Fibroblast of the aortic adventitia (primary cell): ENCODE data around the gene ZNF592. TPM values are rescaled to one million over a fixed set of nuclear protein-coding genes. Genes with fewer than 3 reads are reported as not detected.

Experiments
- DNase-seq: peaks from one replicate; pipeline ENCODE4 v3.0.0-alpha.2; 2010; ENCODE audit warnings: low read depth
- H3K4me3 ChIP-seq: 2 replicates; pipeline ENCODE4 v1.5.1; 2011; ENCODE audit warnings: low read depth, mild to moderate bottlenecking, control low read depth, low read length, moderate library complexity
- CTCF ChIP-seq: IDR thresholded peaks from 2 replicates; pipeline ENCODE4 v1.5.1; 2011; ENCODE audit warnings: mild to moderate bottlenecking, low read length, control low read depth, inconsistent platforms; ENCODE audit not compliant: insufficient read depth
- total RNA-seq: library from RNA; depleted of rRNA; stranded (reverse); fragments of >200 nt; gene quantifications from 2 replicates; pipeline ENCODE4 v1.2.3, GENCODE V29; 2012; ENCODE audit warnings: low replicate concordance

Gene ZNF592
- total RNA-seq, 1 donor = 11.7 TPM

GRCh38 chr15:84831028-84831427, 82.6 kb downstream of the ZNF592 start:
- H3K4me3 ChIP-seq = no peak overlapping the region
- no peak for TF ChIP-seq CTCF
- DNase-seq = no peak

- no peak for TF ChIP-seq CTCF
- no peak for DNase-seq
- H3K4me3 ChIP-seq = no peak overlapping the region
Observed at GRCh38 chr15:84831613-84832012, 83.2 kb downstream of the ZNF592 start.

GRCh38 chr15:84832448-84833040, 84.2 kb downstream of the ZNF592 start:
- no peak overlapping the region for H3K4me3 ChIP-seq
- DNase-seq = no peak
- no peak for TF ChIP-seq CTCF

GRCh38 chr15:84833447-84834228, 85.2 kb downstream of the ZNF592 start:
- peak; percentile 56 for DNase-seq
- no peak for TF ChIP-seq CTCF
- H3K4me3 ChIP-seq = no peak overlapping the region

GRCh38 chr15:84834229-84834955, 86.0 kb downstream of the ZNF592 start:
- no peak for TF ChIP-seq CTCF
- H3K4me3 ChIP-seq = no peak overlapping the region
- no peak for DNase-seq

GRCh38 chr15:84834969-84835368, 86.6 kb downstream of the ZNF592 start:
- DNase-seq = no peak
- no peak overlapping the region for H3K4me3 ChIP-seq
- TF ChIP-seq CTCF = no peak
